ENCODE results near the gene COLQ. TPM values are rescaled to one million over a fixed set of nuclear protein-coding genes. Genes with fewer than 3 reads are reported as not detected.
"Not testable (repeated sequence)": the region's sequence is repeated elsewhere in the genome, so short reads cannot be mapped to it uniquely, and the experiment has no call there.

COLQ gene
- total RNA-seq, 1 donor from 2014 or later = 0.40 TPM

DNA sequence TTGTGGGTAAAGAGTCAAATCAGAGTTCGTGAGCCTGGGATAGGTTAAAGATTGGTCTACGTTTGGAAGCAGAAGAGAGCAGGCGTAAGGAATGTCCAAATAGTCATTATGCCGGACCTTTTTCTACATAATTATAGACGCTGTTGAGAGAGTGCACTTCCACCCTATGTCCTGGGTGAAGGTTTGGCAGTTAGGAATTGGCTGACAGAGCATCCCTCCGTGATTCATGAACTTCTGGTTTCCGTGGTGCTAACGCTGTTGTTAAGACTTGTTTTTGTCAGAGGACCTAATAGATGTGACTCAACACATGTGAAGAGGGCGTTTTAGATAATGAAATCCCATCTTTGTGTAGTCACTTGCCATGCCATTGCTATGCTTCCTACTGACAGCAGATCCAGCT, 93.0 kb downstream of the COLQ start:
- peak; percentile 2 to 63 for DNase-seq (ENCODE audit: low read depth in 2 of 2)

DNA sequence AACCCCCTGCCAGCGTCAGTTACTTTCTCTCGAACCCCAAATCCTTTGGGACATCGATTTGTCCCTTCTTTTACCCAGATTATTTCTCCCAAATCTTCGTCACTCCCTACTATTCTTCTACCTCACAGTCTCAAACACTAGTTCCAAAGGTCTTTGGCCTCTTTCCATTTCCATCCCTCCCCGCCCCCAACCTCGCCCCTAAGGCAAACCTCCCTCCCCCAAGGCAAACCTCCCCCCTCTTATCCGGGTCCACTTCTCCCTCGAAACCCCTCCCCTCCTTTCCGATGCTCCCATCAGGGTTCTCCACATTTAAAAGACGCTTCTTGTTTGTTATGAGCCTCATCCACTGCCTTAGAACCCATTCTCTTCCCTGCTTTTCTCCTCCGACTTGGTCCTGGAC, 93.5 kb downstream of the COLQ start:
- DNase-seq (ENCODE audit: low read depth in 2 of 2) = peak; percentile 11 to 15

DNA sequence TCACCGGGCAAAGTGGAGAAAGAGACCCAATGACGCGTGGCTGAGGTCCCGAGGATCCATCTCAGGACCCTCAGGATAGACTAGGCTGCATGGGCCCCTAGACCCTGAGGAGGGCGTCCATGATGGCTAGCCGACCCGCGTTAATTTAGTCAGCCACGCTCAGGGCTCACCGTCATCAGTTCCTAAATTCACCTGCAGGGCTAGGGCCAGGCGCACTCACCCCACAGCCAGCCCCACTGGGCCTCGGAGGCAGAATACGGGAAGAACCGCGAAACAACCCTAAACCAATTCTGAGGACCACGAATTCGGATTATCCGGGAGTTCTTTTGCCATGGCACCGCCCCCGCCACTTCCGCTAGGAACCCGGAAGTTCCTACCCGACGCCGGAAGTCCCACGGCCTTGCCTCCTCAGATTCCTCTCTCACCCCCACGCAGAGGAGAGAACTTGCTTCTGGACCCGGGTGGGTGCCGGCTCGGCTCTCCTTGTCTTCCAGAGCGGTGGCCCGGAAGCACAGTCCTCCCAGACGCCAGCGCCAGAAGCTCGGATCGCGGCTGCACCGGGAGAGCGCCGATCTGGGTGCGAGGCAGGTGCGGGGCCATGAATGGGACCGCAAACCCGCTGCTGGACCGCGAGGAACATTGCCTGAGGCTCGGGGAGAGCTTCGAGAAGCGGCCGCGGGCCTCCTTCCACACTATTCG, 94.2 kb downstream of the COLQ start, which contains the start of the genes EAF1 and METTL6:
Gene EAF1 (plus strand): TSS at position 417 of the 699 bp plus-strand sequence. CDS start 182 bp downstream, at position 599.
Gene METTL6 (minus strand): TSS at position 363 of the 699 bp plus-strand sequence. CDS start 1,033 bp downstream, outside the sequence.
- DNase-seq (ENCODE audit: low read depth in 2 of 2) = peak; percentile 73 to 78

- peak in 1 of 2 donors; percentile 1 for DNase-seq (ENCODE audit: low read depth in 2 of 2)
Observed at GRCh38 chr3:15426579-15427118, 94.9 kb downstream of the COLQ start.

- DNase-seq (ENCODE audit: low read depth in 2 of 2) = peak in 1 of 2 donors; percentile 58
Observed at GRCh38 chr3:15420871-15421270, 100.6 kb downstream of the COLQ start.

GRCh38 chr3:15410966-15411365, 110.5 kb downstream of the COLQ start:
- DNase-seq (ENCODE audit: low read depth in 2 of 2) = not testable (repeated sequence)

- DNase-seq (ENCODE audit: low read depth in 2 of 2) = no peak
Observed at GRCh38 chr3:15409774-15410173, 111.7 kb downstream of the COLQ start.

GRCh38 chr3:15409239-15409638, 112.3 kb downstream of the COLQ start:
- no peak for DNase-seq (ENCODE audit: low read depth in 2 of 2)

- peak; percentile 68 to 76 for DNase-seq (ENCODE audit: low read depth in 2 of 2)
Observed at GRCh38 chr3:15405448-15406050, 116.0 kb downstream of the COLQ start.

DNA sequence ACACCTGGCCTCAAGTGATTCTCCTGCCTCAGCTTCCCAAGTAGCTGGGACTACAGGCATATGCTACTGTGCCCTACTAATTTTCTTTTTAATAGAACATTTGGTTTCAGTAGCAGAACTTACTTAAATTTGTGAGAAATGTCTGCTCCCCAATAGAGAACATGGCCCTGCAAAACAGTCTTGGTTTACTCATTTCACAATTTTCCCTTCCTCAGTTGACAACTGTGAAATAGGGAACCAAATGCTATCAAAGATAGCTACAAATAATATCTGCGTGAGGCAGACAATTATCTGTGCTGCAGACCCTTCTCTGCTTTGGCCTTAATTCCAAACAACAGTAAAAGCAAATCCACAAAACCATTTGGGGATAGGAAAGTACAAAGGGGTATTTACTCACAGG, 116.7 kb downstream of the COLQ start:
- no peak for DNase-seq (ENCODE audit: low read depth in 2 of 2)

- DNase-seq (ENCODE audit: low read depth in 2 of 2) = no peak
Observed at GRCh38 chr3:15403965-15404364, 117.5 kb downstream of the COLQ start.

- no peak for DNase-seq (ENCODE audit: low read depth in 2 of 2)
Observed at GRCh38 chr3:15403495-15403894, 118.0 kb downstream of the COLQ start.

- DNase-seq (ENCODE audit: low read depth in 2 of 2) = no peak
Observed at GRCh38 chr3:15401936-15402335, 119.6 kb downstream of the COLQ start.

Other genes with a start within 250 kb of the COLQ start
- gene SH3BP5, start 189.1 kb downstream of the COLQ start, total RNA-seq = 42.3 and 43.4 TPM in 2 replicates
- 17.4 and 20.6 TPM in 2 replicates for gene METTL6, start 94.2 kb downstream of the COLQ start, total RNA-seq
- gene EAF1, start 94.1 kb downstream of the COLQ start, total RNA-seq = 12.0 and 15.1 TPM in 2 replicates
- gene HACL1, start 79.9 kb upstream of the COLQ start, total RNA-seq = 24.8 and 26.2 TPM in 2 replicates
- 29.9 and 41.1 TPM in 2 replicates for gene BTD, start 80.0 kb upstream of the COLQ start, total RNA-seq